HG02588 (cell line): ENCODE data around the gene CAGE1.
"Not testable (repeated sequence)": the region's sequence is repeated elsewhere in the genome, so short reads cannot be mapped to it uniquely, and the experiment has no call there.

ENCODE experiments used
- ATAC-seq: cut with Tn5 transposase; IDR thresholded peaks from one replicate; pipeline ENCODE4 v1.9.1; 2021; ENCODE audit warnings: mild to moderate bottlenecking, moderate library complexity; ENCODE audit not compliant: unreplicated experiment

Gene CAGE1

DNA sequence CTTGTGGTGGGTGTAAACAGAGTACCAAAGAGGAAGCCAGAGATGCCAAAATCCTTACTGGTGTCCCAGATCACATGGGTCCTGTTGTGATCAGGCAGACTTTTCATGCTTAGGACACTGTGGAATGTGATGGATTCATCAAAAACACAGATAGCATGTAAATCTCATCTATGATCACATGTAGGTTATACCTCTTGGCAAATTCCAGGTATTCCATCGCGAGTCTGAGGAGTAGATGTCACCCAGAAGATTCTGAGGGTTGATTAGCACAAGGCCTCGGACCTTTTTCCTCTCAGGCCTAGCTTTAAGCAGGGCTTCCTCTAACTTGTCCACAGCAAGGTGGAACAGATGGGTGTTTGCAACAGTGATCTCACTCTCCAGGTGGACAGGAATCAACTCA, 48.3 kb downstream of the CAGE1 start:
- ATAC-seq, result no peak

DNA sequence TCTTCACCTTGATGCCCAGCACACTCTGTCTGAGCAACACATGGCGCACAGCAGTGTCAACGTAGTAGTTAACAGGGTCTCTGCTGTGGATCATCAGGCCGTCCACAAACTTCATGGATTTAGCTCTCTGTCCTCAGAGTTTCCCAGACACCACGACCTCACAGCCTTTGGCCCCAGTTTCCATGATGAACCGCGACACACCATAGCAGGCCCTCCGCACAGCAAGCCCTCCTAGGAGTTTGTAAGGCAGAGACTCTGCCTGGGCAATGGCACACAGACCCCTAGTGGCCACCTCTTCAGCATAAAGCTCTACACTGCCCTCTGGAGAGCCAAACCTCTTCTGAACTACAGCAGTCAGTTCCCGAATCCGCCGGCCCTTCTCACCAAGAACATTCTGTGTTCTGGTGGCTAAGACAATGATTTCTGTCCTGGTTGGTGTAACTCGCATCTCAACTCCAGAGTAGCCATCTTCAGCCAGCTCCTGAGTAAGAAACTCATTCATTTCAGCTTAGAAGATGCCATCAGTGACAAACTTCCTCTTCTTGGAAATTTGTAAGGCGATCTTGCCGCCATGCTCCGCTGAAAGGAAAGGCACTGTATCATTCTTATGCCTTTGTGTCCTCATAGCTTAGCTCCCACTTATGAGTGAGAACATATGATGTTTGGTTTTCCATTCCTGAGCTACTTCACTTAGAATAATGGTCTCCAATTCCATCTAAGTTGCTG, 50.4 kb downstream of the CAGE1 start:
- ATAC-seq, result not testable (repeated sequence)

- ATAC-seq, result no peak
Observed at GRCh38 chr6:7338031-7338430, 51.5 kb downstream of the CAGE1 start.

DNA sequence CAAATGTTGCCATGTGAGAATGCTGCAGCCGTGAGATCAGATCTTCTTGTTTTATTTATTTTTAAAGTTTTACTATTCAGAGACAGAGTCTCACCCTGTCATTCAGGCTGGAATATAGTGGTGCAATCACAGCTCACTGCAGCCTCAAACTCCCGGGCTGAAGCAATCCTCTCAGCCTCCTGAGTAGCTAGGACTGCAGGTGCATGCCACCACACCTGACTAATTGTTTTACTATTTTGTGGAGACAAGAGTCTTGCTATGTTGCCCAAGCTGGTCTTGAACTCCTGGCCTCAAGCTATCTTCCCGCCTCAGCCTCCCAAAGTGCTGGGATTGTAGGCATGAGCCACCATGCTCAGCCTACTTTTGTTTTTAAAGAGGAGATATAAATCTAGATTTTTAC, 54.0 kb downstream of the CAGE1 start:
- no peak for ATAC-seq

GRCh38 chr6:7334685-7335084, 54.9 kb downstream of the CAGE1 start:
- ATAC-seq, result no peak

GRCh38 chr6:7332090-7332745, 57.3 kb downstream of the CAGE1 start:
- no peak for ATAC-seq

DNA sequence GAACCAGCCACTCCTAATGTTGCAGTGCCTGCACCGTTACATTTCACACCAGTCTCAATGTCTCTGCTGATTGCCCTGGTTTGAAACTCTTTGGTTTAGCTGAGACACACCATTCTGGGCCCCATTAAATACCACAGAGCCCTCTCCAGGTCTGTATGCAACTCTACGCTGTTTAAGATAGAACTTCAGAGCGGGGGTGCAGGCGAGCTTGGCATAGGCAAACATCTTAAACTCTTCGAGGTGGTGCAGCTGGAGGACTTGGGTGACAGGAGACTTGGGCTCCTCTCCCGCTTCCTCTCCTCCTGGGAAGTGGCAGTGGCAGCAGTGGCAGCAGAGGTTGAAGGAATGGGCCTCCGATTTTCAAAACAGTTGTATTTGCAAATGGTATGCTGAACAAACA, 58.1 kb downstream of the CAGE1 start:
- no peak for ATAC-seq

- no peak for ATAC-seq
Observed at GRCh38 chr6:7328243-7328642, 61.3 kb downstream of the CAGE1 start.

- no peak for ATAC-seq
Observed at GRCh38 chr6:7325750-7326149, 63.8 kb downstream of the CAGE1 start.

DNA sequence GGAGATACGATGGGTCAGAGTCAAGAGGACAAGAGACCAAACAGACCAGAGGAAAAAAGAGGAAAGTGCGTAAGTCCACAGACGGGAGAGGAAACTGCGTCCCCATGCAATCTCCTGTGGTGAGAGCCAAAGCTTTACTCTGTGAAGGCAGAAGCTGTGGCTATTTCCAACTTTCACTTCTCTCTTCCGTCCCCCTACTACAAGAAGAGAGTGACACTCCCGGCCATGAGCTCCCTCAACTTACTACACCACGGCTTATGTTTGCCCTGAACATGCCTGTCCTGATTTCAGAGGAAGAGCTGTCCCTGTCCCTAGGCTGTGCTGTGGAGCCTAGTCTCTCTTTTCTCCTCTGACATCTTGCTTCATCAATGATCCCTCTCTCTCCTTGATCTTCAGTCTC, 65.0 kb downstream of the CAGE1 start:
- ATAC-seq, result no peak

DNA sequence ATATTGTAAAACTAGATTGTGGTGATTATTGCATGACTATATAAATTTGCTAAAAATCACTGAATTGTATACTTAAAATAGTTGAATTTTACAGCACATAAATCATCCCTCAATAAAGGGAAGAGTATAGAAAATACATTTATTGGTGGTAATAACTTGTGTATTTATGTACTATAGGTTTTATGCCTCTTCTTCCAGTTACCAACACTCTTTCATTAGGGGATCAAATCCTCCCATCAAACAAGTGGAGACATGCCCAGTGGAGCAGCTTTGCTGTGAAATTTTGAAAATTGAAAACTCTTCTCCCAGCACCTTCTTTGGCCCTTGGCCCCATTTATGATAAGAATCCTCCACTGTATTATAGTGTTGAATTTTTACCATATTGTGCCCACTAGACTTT, 66.5 kb downstream of the CAGE1 start:
- ATAC-seq, result no peak

DNA sequence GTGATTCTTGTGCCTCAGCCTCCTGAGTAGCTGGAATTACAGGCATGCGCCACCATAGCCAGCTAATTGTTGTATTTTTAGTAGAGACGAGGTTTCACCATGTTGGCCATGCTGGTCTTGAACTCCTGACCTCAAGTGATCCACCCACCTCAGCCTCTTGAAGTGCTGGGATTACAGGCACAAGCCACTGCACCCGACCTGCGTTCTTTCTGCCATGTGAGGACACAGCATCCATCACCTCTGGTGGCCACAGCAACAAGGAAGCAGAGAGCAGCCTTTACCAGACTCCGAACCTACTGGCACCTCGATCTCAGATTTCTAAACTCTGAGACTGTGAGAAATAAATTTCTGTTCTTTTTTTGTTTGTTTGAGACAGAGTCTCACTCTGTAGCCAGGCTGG, 67.7 kb downstream of the CAGE1 start:
- ATAC-seq, result not testable (repeated sequence)

GRCh38 chr6:7319406-7319805, 70.1 kb downstream of the CAGE1 start:
- ATAC-seq, result not testable (repeated sequence)

DNA sequence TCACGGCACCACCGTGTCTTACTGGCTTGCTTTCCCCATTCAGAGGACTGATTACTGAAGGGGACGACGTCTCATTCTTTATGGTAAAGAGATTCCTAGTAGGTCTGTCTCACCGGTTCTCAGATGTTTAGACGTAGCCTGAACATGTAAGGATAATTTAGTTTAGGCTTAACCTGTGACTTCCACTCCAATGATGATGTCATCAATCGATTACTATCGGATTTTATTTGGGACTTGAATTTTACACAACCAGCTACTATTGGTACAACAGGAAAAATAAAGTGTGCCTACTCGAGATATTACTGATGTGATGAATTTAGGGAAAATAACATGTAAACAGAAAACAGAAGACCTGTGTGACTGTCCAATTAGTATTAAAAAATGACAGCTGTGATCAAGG, 72.0 kb downstream of the CAGE1 start:
- no peak for ATAC-seq

GRCh38 chr6:7316658-7317533, 72.6 kb downstream of the CAGE1 start:
- ATAC-seq, result no peak

DNA sequence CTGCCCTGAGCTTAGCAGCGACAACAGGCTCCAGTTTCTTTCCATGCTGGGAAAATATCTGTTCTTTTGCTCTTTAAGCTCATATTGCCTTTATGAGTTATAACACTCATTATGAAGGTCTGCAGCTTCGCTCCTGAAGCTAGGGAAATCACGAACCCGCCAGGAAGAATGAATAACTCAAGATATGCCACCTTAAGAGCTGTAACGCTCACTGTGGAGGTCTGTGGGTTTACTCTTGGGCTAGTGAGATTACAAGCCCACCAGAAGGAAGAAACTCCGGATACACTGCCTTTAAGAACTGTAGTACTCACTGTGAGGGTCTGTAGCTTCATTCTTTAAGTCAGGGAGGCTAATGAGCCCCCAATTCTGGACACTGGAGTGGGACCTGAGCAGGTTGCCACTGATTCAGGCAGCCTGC, 73.6 kb downstream of the CAGE1 start:
- no peak for ATAC-seq

- not testable (repeated sequence) for ATAC-seq
Observed at GRCh38 chr6:7315087-7315947, 74.2 kb downstream of the CAGE1 start.

DNA sequence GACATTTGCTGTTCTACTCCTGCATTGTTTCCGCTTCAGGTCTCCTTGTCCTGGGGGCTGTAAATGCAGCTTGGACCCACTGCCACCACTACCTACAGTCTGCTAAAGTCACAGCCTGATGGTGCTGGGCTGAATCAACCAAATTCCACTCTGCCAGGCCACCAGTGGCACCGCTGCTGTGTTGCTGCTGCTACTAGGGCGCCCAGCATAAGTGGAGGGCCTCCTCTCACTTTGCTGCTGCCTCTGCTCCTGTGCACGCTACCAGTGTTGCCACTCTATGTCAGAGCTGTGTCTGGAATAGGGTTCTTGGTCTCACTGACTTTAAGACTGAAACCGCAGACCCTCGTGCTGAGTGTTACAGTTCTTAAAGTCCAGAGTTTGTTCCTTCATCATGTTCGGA, 75.1 kb downstream of the CAGE1 start:
- ATAC-seq, result no peak

DNA sequence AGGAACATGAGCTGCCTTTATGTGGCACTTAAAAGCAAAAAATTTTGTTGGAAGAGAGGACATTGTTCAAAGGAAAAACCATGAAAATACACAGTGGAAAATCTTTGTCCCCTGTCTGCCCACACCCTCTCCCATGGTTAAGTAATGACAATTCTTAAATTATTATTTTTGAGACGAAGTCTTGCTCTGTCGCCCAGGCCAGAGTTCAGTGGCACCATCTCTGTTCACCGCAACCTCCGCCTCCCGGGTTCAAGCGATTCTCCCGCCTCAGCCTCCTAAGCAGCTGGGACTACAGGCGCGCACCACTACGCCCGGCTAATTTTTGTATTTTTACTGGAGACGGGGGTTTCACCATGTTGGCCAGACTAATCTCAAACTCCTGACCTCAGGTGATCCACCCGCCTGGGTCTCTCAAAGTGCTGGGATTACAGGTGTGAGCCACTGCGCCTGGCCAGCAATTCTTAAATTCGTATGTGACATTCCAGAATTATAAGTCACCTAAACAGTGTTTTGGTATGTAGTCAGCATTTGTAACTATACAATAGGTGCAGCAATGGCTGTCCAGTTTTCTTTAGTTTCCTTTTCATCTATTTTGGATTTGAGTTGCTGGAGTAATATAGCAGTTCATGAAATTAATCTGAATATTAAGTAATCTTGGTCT, 75.9 kb downstream of the CAGE1 start:
- ATAC-seq, result no peak
